SH-SY5Y (cell line): ENCODE measurements around the gene DGKA.

ENCODE experiments used
- GATA2 ChIP-seq: IDR thresholded peaks from 2 replicates; pipeline ENCODE4 v1.6.1; 2011; ENCODE audit warnings: mild to moderate bottlenecking, low read depth, low read length
- GATA3 ChIP-seq: IDR thresholded peaks from 2 replicates; pipeline ENCODE4 v1.6.1; 2011; ENCODE audit warnings: low read depth, mild to moderate bottlenecking, low read length, moderate library complexity

The DGKA gene

GRCh38 chr12:55927588-55928502, 3.1 kb upstream of the DGKA start, which contains the start of gene PYM1:
Gene PYM1 (minus strand): TSS chr12:55927894. CDS start chr12:55927761, 133 bp downstream.
- TF ChIP-seq GATA2 (no peak), GATA3 (no peak)

GRCh38 chr12:55929306-55929791, 1.6 kb upstream of the DGKA start:
- TF ChIP-seq GATA2 = no peak
- no peak for TF ChIP-seq GATA3

- no peak for TF ChIP-seq GATA2
- no peak for TF ChIP-seq GATA3
Measured at GRCh38 chr12:55931317-55931779, 386 bp downstream of the DGKA start.

DNA sequence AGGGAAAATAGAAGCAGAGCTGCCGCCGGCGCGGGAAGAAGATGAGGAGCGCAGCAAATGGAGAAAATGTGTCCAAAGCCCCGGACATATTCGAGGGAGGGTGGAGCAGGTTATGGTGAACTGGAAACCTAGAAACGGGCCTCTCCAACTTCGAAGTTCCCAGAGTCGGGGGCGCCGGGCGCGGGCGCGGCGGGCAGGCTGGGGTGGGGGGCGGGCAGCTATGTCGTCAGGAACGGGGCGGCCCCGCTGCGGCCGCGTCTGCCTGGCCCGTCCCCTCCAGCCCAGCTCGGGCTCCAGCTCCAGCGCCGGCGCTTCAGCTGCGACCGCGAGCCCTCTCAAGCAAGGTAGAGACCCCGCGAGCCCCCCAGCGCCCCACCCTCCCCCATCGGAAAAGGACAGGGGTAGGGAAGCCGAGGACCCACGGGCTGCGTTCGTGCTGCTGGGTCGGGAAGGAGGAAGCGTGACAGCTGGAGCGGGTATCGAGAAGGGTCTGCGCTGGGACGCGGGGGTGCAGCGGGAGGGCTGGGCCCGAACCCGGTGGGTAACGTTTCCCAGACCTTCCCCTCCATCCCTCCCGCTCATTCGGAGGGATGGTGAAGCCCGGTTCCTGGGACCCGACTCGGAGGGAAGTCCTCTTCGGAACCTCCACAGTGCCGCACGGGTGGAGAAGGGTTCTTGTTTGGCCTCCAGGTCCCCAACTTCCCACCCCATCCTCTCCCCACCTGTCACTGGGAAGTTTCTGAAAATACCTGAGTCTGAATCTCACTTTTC, 1.0 kb downstream of the DGKA start:
- TF ChIP-seq GATA2 (no peak), GATA3 (no peak)

- TF ChIP-seq GATA3 = no peak
- TF ChIP-seq GATA2 = no peak
Measured at GRCh38 chr12:55932551-55932910, 1.6 kb downstream of the DGKA start.

GRCh38 chr12:55933169-55933798, 2.3 kb downstream of the DGKA start:
- TF ChIP-seq GATA2 = no peak
- no peak for TF ChIP-seq GATA3

DNA sequence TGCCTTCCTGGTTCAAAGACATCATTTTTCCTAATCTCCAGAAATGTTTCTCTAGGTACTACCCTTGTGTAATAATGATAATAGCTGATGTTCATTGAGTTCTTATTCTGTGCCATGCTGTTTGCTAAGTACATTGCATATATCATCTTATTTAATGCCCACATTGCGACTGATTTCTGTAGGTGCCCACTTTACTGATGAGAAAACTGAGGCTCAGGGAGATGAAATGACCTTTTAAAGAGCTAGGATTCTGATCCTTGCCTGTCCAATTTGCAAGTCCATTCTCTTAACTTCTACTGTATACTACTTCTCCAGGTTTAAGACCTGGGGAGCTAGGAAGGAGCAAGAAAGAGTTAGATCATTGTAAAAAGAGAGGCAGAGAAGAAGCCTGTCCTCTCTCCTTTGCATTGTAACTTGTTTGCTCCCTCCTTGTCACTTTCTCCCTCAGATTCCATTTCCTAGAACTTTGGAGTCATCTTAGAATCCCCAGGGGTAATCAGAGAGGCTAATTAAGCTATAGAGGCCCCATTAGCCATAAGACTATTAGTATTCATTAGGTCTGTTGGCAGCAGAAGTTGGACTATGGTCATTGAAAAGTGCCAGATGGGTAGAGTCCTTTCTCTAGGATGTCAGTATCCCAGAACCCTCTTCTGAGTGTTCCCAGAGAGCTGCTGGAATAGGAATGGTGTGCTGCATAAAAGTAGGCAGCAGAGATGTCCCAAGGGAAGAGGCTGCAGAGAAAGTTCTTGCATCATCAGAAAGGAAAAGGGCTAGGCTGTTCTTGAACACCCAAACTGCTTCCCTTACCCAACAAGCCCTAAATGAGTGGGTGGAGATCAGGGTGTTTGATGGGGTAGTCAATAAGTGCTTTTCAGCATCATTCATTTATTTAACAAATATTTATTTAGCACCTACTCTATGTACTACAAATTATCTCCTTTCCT, 3.1 kb downstream of the DGKA start:
- no peak for TF ChIP-seq GATA3
- no peak for TF ChIP-seq GATA2

GRCh38 chr12:55934773-55935172, 3.8 kb downstream of the DGKA start:
- no peak for TF ChIP-seq GATA2
- no peak for TF ChIP-seq GATA3

- TF ChIP-seq GATA3 (no peak), GATA2 (no peak)
Measured at GRCh38 chr12:55935738-55936151, 4.8 kb downstream of the DGKA start.

DNA sequence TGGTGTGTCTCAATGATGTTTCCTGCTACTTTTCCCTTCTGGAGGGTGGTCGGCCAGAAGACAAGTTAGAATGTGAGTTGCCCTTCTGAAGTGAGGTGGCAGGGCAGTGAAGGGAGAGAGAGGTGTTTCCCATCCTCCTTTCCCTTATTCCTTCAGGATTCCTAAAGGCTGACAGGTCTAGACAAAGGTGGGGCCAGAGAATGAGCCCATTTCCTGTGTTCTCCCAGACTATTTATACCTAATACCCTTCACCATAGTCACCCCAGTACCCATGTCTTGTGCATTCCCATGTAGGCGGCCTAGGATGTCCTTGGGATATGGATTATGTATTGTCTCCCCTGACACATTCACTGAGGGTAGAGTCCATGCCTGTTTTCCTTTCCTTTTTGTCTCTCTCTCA, 7.0 kb downstream of the DGKA start:
- no peak for TF ChIP-seq GATA3
- no peak for TF ChIP-seq GATA2

GRCh38 chr12:55938826-55939501, 8.0 kb downstream of the DGKA start:
- no peak for TF ChIP-seq GATA3
- TF ChIP-seq GATA2 = no peak

DNA sequence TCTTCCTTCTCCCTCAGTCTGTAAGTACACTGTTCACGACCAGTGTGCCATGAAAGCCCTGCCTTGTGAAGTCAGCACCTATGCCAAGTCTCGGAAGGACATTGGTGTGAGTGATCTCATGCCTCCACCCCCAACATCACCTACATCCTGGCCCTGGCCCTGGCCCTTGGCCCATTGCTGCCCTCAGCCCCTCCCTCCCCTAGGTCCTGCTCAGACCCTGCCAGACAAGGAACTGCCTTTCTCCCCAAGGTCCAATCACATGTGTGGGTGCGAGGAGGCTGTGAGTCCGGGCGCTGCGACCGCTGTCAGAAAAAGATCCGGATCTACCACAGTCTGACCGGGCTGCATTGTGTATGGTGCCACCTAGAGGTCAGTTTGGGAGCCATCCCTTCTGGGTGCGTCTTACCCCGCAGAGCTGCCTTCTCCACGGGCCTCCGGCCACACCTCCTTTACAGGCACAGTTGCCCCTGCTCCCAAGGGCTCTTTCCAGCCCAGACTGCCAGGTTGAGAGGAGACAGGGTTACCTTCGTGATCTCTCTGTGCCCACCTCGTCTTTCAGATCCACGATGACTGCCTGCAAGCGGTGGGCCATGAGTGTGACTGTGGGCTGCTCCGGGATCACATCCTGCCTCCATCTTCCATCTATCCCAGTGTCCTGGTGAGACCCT, 9.2 kb downstream of the DGKA start:
- no peak for TF ChIP-seq GATA3
- no peak for TF ChIP-seq GATA2

DNA sequence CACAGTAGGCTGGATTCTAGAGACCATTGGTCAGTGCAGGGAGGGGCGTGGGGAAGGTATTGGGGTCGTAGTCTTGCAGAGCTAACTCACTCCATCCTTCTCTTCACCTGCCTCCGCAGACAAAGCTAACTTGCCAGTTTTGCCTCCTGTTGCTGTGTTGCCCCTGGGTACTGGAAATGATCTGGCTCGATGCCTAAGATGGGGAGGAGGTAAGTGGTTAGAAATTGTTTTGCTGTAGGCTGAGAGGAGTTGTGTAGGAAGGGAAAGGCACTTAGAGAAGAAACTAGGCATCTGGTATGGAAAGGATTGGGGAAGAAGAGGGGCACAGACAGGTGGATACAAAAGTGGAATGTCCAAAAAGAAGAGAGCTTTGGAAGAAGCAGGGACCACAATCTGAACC, 11.1 kb downstream of the DGKA start:
- no peak for TF ChIP-seq GATA2
- TF ChIP-seq GATA3 = no peak
